GM12878 (cell line): ENCODE measurements around the gene DIS3L2. TPM values are rescaled to one million over a fixed set of nuclear protein-coding genes. Genes with fewer than 3 reads are reported as not detected.

Source experiments
- CHD2 ChIP-seq: IDR thresholded peaks from 2 replicates; pipeline ENCODE4 v1.6.1; 2011; ENCODE audit warnings: low read depth, low read length, improper control_type of control experiment, borderline replicate concordance
- NFYA ChIP-seq: IDR thresholded peaks from 2 replicates; pipeline ENCODE4 v1.6.1; 2011; ENCODE audit warnings: low read depth, mild to moderate bottlenecking, low read length, improper control_type of control experiment, borderline replicate concordance
- PAX8 ChIP-seq: fragments of 450-650 bp; IDR thresholded peaks from 2 replicates; pipeline ENCODE4 v1.6.1; 2017; ENCODE audit warnings: mild to moderate bottlenecking, moderate library complexity
- PBX3 ChIP-seq: IDR thresholded peaks from 2 replicates; pipeline ENCODE4 v1.6.1; 2011; ENCODE audit warnings: mild to moderate bottlenecking, low read depth, low read length, moderate library complexity; ENCODE audit not compliant: insufficient replicate concordance
- PRDM15 ChIP-seq: fragments of 450-650 bp; formaldehyde crosslinking; IDR thresholded peaks from 2 replicates; pipeline ENCODE4 v1.4.0; 2020; ENCODE audit warnings: mild to moderate bottlenecking, moderate library complexity
- RB1 ChIP-seq: fragments of 450-650 bp; formaldehyde crosslinking; IDR thresholded peaks from 2 replicates; pipeline ENCODE4 v1.6.1; 2017; ENCODE audit warnings: mild to moderate bottlenecking, borderline replicate concordance
- SMARCA5 ChIP-seq: fragments of 450-650 bp; IDR thresholded peaks from 2 replicates; pipeline ENCODE4 v1.6.1; 2017; ENCODE audit warnings: mild to moderate bottlenecking
- SMC3 ChIP-seq: IDR thresholded peaks from 2 replicates; pipeline ENCODE4 v1.6.1; 2011; ENCODE audit warnings: low read length, improper control_type of control experiment, borderline replicate concordance
- ZBTB33 ChIP-seq: fragments of 450-650 bp; IDR thresholded peaks from 2 replicates; pipeline ENCODE4 v1.6.1; 2017; ENCODE audit warnings: mild to moderate bottlenecking
- polyA plus RNA-seq, 11 experiments: library from polyadenylated mRNA; depleted of rRNA in 4 of 11; unstranded in 6 of 11; stranded (reverse) in 5 of 11; fragments of >200 nt; fragmentation: Nextera tagmentation in 4 of 11; fragmentation: Illumina TruSeq in 1 of 11; extraction: Ambion mirVana in 4 of 11; extraction: Trizol in 1 of 11; gene quantifications; 1 replicate in 1 of 11; 2 replicates in 10 of 11; pipeline versions ENCODE4 v1.2.1 to v1.2.3, GENCODE V29; 2011 to 2016; ENCODE audit warnings: inconsistent platforms in 2 of 11, missing spikeins in 2 of 11, low read depth in 1 of 11
- total RNA-seq, 4 experiments: library from RNA; depleted of rRNA in 3 of 4; stranded (reverse); fragments of >200 nt in 3 of 4; fragmentation: Illumina TruSeq in 1 of 4; extraction: Trizol in 1 of 4; gene quantifications; 2 replicates each; pipeline versions ENCODE4 v1.2.1 to v1.2.3, GENCODE V29; 2013 to 2021

The DIS3L2 gene
- total and polyA plus RNA-seq, 10 of the 15 experiments (the other 5 are each of a cell fraction or from before 2014, with no cell fraction given) = 3.5 to 27.1 (median 16.0) TPM

GRCh38 chr2:231919341-231920035 lies 42.0 kb upstream of the DIS3L2 start (continued):
- TF ChIP-seq PRDM15 (CRISPR knock-in tag) = no peak
- TF ChIP-seq PAX8 = no peak
- no peak for TF ChIP-seq RB1
- TF ChIP-seq SMC3 = no peak
- no peak for TF ChIP-seq CHD2
- no peak for TF ChIP-seq PBX3
- TF ChIP-seq SMARCA5 = no peak
- TF ChIP-seq NFYA = no peak
- no peak for TF ChIP-seq ZBTB33
- TF ChIP-seq, all 136 proteins: peak for 0
